GM12878 (cell line): ENCODE data around the gene CLCN7.

ENCODE experiments used
- CTCF ChIP-seq, 3 experiments: IDR thresholded peaks in 2 of 3; conservative IDR thresholded peaks in 1 of 3; 2 replicates each; pipeline ENCODE4 v1.5.1; 2011; ENCODE audit warnings: low read depth in 3 of 3, low read length in 3 of 3, mild to moderate bottlenecking in 3 of 3, control low read depth in 2 of 3, moderate library complexity in 2 of 3, inconsistent platforms in 1 of 3, mixed read lengths in 1 of 3; ENCODE audit not compliant: control insufficient read depth in 2 of 3, insufficient read depth in 1 of 3; ENCODE audit errors: extremely low read depth in 1 of 3
- CUX1 ChIP-seq: IDR thresholded peaks from 2 replicates; pipeline ENCODE4 v1.6.1; 2012; ENCODE audit warnings: improper control_type of control experiment, low read depth, low read length; ENCODE audit not compliant: insufficient replicate concordance
- HDAC6 ChIP-seq: fragments of 200-600 bp; sonication (generic); IDR thresholded peaks from one replicate; pipeline ENCODE4 v1.8.0; 2017; ENCODE audit warnings: antibody characterized with exemption; ENCODE audit not compliant: unreplicated experiment
- MEF2A ChIP-seq: IDR thresholded peaks from 2 replicates; pipeline ENCODE4 v1.6.1; 2011; ENCODE audit warnings: low read depth, mild to moderate bottlenecking, low read length, moderate library complexity; ENCODE audit not compliant: insufficient read depth
- PAX5 ChIP-seq: IDR thresholded peaks from 2 replicates; pipeline ENCODE4 v1.6.1; 2011; ENCODE audit warnings: low read depth, low read length, borderline replicate concordance
- PAX8 ChIP-seq: fragments of 450-650 bp; IDR thresholded peaks from 2 replicates; pipeline ENCODE4 v1.6.1; 2017; ENCODE audit warnings: mild to moderate bottlenecking, moderate library complexity
- POLR2A ChIP-seq: IDR thresholded peaks from 2 replicates; pipeline ENCODE4 v1.6.1; 2011; ENCODE audit warnings: low read depth, mild to moderate bottlenecking, low read length
- POLR2AphosphoS5 ChIP-seq: IDR thresholded peaks from 2 replicates; pipeline ENCODE4 v1.6.1; 2011; ENCODE audit warnings: mild to moderate bottlenecking, low read length, inconsistent platforms
- RAD21 ChIP-seq: IDR thresholded peaks from 2 replicates; pipeline ENCODE4 v1.6.1; 2011; ENCODE audit warnings: mild to moderate bottlenecking, low read depth, low read length, moderate library complexity; ENCODE audit not compliant: insufficient read depth
- REST ChIP-seq: IDR thresholded peaks from 2 replicates; pipeline ENCODE4 v1.6.1; 2012; ENCODE audit warnings: mild to moderate bottlenecking, low read depth, low read length
- TAF1 ChIP-seq: IDR thresholded peaks from 2 replicates; pipeline ENCODE4 v1.6.1; 2011; ENCODE audit warnings: mild to moderate bottlenecking, low read depth, low read length, borderline replicate concordance

- no peak for TF ChIP-seq REST
- peak in 2 of 3 experiments; percentile 7 to 10; a peak in 2 of 6 replicates for TF ChIP-seq CTCF (IDR thresholded peaks at IDR 0.05 in 2 of 3, conservative IDR thresholded peaks at IDR 0.05 in 1 of 3; ENCODE audit: control insufficient read depth in 2 of 3, extremely low read depth in 1 of 3, insufficient read depth in 1 of 3, low read depth in 3 of 3, low read length in 3 of 3)
- TF ChIP-seq POLR2A, result no peak
- no peak for TF ChIP-seq HDAC6
- TF ChIP-seq TAF1, result no peak
- no peak for TF ChIP-seq PAX8
- TF ChIP-seq POLR2AphosphoS5, result no peak
- no peak for TF ChIP-seq RAD21
- TF ChIP-seq CUX1, result no peak
- no peak for TF ChIP-seq PAX5
- no peak for TF ChIP-seq MEF2A
Observed at GRCh38 chr16:1494129-1494640, 19.4 kb upstream of the CLCN7 start.
